Cerebellar nuclear complex (tissue), 1 donor: ENCODE measurements around the gene FAM180A.

Experiments
- DNase-seq, 2 experiments: peaks; one replicate each; lab custom pipeline; 2025; lab: John Stamatoyannopoulos, UW

Gene FAM180A

GRCh38 chr7:135683609-135684008 lies 65.0 kb downstream of the FAM180A start:
- no peak for DNase-seq

- DNase-seq, result no peak
Measured at GRCh38 chr7:135682191-135682590, 66.4 kb downstream of the FAM180A start.

DNA sequence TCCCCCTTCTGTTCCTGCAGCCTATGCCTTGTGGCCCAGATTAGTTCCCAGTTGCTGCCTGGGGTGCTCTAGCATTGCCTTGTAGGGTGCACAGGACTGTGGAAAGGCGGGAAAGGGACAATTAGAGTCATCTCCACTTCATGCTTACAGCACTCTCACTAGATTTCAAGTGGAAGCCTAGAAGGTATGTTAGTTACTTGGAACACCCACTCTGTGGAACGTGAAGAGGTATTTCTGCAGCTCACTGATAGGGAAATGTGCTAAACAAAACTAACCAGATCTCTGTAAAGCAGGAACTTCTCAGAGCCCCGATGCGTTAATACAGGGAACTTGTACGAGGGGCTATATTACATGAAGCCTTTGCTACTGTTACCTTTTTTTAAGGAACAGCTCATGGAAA lies 66.9 kb downstream of the FAM180A start:
- DNase-seq, result no peak
